ENCODE data around the gene RANGRF. TPM values are rescaled to one million over a fixed set of nuclear protein-coding genes. Genes with fewer than 3 reads are reported as not detected.

The RANGRF gene
- total and polyA plus RNA-seq, 9 of the 15 experiments (the other 6 are each of a cell fraction or from before 2014, with no cell fraction given): 7.6 to 60.0 (median 16.0) TPM

DNA sequence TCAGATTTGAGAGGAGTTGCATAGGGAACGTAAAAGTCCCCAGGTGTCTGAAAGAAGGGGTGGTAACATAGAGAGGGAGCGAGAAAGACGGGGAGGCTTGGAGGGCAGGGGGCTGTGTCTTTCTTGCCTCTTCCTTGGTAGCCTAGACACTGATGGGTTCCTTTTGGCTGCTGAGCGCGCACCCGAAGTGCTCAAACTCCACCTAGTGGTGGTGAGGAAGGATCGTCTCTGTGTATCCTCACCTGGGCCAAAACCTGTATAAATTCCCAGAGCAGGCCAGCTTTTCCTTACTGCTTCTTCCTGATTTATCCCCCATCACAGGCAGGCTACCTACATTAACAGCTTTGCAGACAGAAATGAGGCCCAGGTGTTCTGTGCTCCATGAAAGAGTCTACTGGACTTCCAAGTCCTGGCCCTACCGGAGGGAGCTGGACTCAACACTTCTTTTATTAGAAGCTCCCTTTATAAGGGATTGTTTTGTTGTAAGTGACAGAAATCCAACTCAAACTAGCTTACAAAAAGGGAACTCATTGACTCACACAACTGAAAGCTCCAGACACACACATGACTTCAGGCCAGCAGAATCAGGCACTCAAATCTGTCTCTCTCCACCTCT is 12.3 kb downstream of the RANGRF start:
- no peak overlapping the region for H3K27ac ChIP-seq (ENCODE audit: extremely low read depth, low read depth, low read length)
- no peak overlapping the region for H3K9ac ChIP-seq (ENCODE audit: insufficient read depth in 1 of 2, low read depth in 2 of 2, low read length in 2 of 2)
- H3K4me2 ChIP-seq (ENCODE audit: insufficient read depth, low read length): peak overlapping the region; percentile 38; the same call in 1 of the 2 replicates
- H3K27me3 ChIP-seq (ENCODE audit: control insufficient read depth in 2 of 2, insufficient read depth in 2 of 2, low read length in 2 of 2): no peaks in the 10 kb centered on the region
- peak; percentile 62 to 73 (median 65) for DNase-seq (ENCODE audit: extremely low read depth in 1 of 4, low spot score in 3 of 4)
- ChIA-PET CTCF (ENCODE audit: low intra/inter-chr PET ratio) (interaction anchor here (0.8 kb wide), 1 partner anchor 48 kb away, joined by 3 read pairs; no protein-coding TSS in a partner anchor), POLR2A (interaction anchor here (1.2 kb wide), 1 partner anchor 17 kb away, joined by 4 read pairs; no protein-coding TSS in a partner anchor)
- H3K9me3 ChIP-seq (replicated peaks; ENCODE audit: control insufficient read depth, insufficient read depth, low read depth, low read length): no peaks in the 10 kb centered on the region; the same call in 1 of the 2 replicates
- no TSS peak for BruUV-seq (replicated peaks)
- H3K36me3 ChIP-seq (ENCODE audit: control insufficient read depth, insufficient read depth, low read length): no peaks in the 10 kb centered on the region
- WGBS (ENCODE audit: insufficient coverage, low coverage, missing lambda C conversion rate): 18% methylated on average over 7 of the region's 8 CpGs
- ATAC-seq: peak; percentile 93
- in situ Hi-C loops (cut with MboI): loop anchor here (5.0 kb wide), 1 partner anchor 178 kb away; the partner anchor contains the start of gene HES7
- peak overlapping the region; percentile 61; the same call in 1 of the 2 replicates for H2AFZ ChIP-seq (ENCODE audit: low read depth, low read length)
- H4K20me1 ChIP-seq (replicated peaks; ENCODE audit: control insufficient read depth, insufficient read depth, low read length): no peaks in the 10 kb centered on the region
- H3K79me2 ChIP-seq (ENCODE audit: control insufficient read depth, insufficient read depth, low read length): no peaks in the 10 kb centered on the region
- peak; percentile 90 for FAIRE-seq
- intact Hi-C loops (cut with micrococcal nuclease): loop anchor here (2.0 to 10.0 kb wide), 4 partner anchors 78 to 178 kb away; partner anchors contain the start of gene HES7
- no peaks in the 10 kb centered on the region for H3K9me1 ChIP-seq (ENCODE audit: control insufficient read depth, insufficient read depth, low read length)
- H3K4me1 ChIP-seq (replicated peaks in 1 of 2; ENCODE audit: control insufficient read depth in 2 of 2, insufficient read depth in 2 of 2, low read length in 2 of 2): peaks cover 4 to 7% of the 10 kb centered on the region in 2 experiments; a peak in 4 of 5 replicates
- H3K4me3 ChIP-seq: no peak overlapping the region
- TF ChIP-seq GABPB2 (CRISPR knock-in tag; conservative IDR thresholded peaks at IDR 0.05) (no peak), MCM2 (IDR thresholded peaks at IDR 0.05; ENCODE audit: low read depth) (no peak), U2AF2 (optimal IDR thresholded peaks at IDR 0.05; ENCODE audit: low read depth, low read length) (no peak), MXI1 (IDR thresholded peaks at IDR 0.05; ENCODE audit: low read depth, low read length) (no peak), WHSC1 (IDR thresholded peaks at IDR 0.05; ENCODE audit: low read length) (no peak)
- TF ChIP-seq, protein P1, sequence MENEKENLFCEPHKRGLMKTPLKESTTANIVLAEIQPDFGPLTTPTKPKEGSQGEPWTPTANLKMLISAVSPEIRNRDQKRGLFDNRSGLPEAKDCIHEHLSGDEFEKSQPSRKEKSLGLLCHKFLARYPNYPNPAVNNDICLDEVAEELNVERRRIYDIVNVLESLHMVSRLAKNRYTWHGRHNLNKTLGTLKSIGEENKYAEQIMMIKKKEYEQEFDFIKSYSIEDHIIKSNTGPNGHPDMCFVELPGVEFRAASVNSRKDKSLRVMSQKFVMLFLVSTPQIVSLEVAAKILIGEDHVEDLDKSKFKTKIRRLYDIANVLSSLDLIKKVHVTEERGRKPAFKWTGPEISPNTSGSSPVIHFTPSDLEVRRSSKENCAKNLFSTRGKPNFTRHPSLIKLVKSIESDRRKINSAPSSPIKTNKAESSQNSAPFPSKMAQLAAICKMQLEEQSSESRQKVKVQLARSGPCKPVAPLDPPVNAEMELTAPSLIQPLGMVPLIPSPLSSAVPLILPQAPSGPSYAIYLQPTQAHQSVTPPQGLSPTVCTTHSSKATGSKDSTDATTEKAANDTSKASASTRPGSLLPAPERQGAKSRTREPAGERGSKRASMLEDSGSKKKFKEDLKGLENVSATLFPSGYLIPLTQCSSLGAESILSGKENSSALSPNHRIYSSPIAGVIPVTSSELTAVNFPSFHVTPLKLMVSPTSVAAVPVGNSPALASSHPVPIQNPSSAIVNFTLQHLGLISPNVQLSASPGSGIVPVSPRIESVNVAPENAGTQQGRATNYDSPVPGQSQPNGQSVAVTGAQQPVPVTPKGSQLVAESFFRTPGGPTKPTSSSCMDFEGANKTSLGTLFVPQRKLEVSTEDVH (IDR thresholded peaks at IDR 0.05; ENCODE audit: low read depth, partially characterized antibody): no peak
- TF ChIP-seq, protein P2, sequence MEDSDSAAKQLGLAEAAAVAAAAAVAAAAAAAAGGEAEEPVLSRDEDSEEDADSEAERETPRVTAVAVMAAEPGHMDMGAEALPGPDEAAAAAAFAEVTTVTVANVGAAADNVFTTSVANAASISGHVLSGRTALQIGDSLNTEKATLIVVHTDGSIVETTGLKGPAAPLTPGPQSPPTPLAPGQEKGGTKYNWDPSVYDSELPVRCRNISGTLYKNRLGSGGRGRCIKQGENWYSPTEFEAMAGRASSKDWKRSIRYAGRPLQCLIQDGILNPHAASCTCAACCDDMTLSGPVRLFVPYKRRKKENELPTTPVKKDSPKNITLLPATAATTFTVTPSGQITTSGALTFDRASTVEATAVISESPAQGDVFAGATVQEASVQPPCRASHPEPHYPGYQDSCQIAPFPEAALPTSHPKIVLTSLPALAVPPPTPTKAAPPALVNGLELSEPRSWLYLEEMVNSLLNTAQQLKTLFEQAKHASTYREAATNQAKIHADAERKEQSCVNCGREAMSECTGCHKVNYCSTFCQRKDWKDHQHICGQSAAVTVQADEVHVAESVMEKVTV (CRISPR knock-in tag; IDR thresholded peaks at IDR 0.05): peak; percentile 44
- TF ChIP-seq, protein P3, sequence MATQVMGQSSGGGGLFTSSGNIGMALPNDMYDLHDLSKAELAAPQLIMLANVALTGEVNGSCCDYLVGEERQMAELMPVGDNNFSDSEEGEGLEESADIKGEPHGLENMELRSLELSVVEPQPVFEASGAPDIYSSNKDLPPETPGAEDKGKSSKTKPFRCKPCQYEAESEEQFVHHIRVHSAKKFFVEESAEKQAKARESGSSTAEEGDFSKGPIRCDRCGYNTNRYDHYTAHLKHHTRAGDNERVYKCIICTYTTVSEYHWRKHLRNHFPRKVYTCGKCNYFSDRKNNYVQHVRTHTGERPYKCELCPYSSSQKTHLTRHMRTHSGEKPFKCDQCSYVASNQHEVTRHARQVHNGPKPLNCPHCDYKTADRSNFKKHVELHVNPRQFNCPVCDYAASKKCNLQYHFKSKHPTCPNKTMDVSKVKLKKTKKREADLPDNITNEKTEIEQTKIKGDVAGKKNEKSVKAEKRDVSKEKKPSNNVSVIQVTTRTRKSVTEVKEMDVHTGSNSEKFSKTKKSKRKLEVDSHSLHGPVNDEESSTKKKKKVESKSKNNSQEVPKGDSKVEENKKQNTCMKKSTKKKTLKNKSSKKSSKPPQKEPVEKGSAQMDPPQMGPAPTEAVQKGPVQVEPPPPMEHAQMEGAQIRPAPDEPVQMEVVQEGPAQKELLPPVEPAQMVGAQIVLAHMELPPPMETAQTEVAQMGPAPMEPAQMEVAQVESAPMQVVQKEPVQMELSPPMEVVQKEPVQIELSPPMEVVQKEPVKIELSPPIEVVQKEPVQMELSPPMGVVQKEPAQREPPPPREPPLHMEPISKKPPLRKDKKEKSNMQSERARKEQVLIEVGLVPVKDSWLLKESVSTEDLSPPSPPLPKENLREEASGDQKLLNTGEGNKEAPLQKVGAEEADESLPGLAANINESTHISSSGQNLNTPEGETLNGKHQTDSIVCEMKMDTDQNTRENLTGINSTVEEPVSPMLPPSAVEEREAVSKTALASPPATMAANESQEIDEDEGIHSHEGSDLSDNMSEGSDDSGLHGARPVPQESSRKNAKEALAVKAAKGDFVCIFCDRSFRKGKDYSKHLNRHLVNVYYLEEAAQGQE (IDR thresholded peaks at IDR 0.05; ENCODE audit: borderline replicate concordance): peak; percentile 72; the same call in 1 of the 2 replicates
- TF ChIP-seq, protein P3 (CRISPR knock-in tag; IDR thresholded peaks at IDR 0.05; ENCODE audit: low read depth): no peak

All from K562 (cell line).